SK-N-MC (cell line): ENCODE results near the gene MAPT.

Experiments
- DNase-seq: peaks from one replicate; pipeline ENCODE4 v3.0.0-alpha.2; 2011; ENCODE audit warnings: low read depth, low spot score
- H3K27ac ChIP-seq: fragments of 200-600 bp; sonication (generic); 2 replicates; pipeline ENCODE4 v1.5.1; 2016; ENCODE audit warnings: mixed run types
- H3K36me3 ChIP-seq: fragments of 200-600 bp; sonication (generic); 2 replicates; pipeline ENCODE4 v1.6.1; 2017; ENCODE audit warnings: antibody characterized with exemption, low read length, mixed read lengths; ENCODE audit not compliant: insufficient read depth
- H3K4me3 ChIP-seq: fragments of 200-600 bp; sonication (generic); 2 replicates; pipeline ENCODE4 v1.5.1; 2016
- H3K9ac ChIP-seq: fragments of 200-600 bp; sonication (generic); 2 replicates; pipeline ENCODE4 v1.8.0; 2017; ENCODE audit warnings: mixed run types, mixed read lengths; ENCODE audit not compliant: insufficient read length
- H3K9me3 ChIP-seq: fragments of 200-600 bp; sonication (generic); 2 replicates; pipeline ENCODE4 v1.6.1; 2017; ENCODE audit warnings: low read depth, mild to moderate bottlenecking, antibody characterized with exemption, low read length, moderate library complexity, mixed read lengths
- EZH2 ChIP-seq: fragments of 200-600 bp; sonication (generic); IDR thresholded peaks from one replicate; pipeline ENCODE4 v1.6.1; 2017; ENCODE audit warnings: antibody characterized with exemption
- FOXP2 ChIP-seq: optimal IDR thresholded peaks from 2 replicates; pipeline ENCODE3; 2011; ENCODE audit warnings: mild to moderate bottlenecking, moderate library complexity; ENCODE audit not compliant: insufficient read depth; ENCODE audit errors: extremely low read length, control extremely low read depth
- POLR2AphosphoS5 ChIP-seq: IDR thresholded peaks from 2 replicates; pipeline ENCODE4 v1.6.1; 2012; ENCODE audit warnings: mild to moderate bottlenecking, low read depth, low read length, borderline replicate concordance

MAPT gene

DNA sequence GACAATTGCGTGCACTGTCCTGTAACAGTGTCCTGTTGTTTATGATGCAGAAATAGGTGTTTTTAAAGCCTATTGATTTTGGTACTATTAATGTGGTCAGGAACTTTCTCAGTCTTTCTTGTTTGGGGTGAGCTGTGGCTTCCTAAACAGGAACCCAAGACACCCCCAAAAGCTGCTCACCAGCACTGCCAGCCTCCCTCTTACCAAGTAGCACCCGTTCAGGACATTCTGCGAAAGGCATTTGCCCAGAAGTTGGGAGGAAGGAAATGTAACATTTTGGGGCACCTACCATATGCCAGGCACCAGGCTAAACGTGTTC lies 83.1 kb downstream of the MAPT start:
- peaks cover 36% of the 10 kb centered on the region for H3K36me3 ChIP-seq
- no peak overlapping the region for H3K9ac ChIP-seq
- TF ChIP-seq FOXP2 (no peak), EZH2 (no peak), POLR2AphosphoS5 (no peak)
- H3K27ac ChIP-seq, result no peak overlapping the region
- DNase-seq, result no peak
- no peaks in the 10 kb centered on the region for H3K9me3 ChIP-seq
- no peak overlapping the region for H3K4me3 ChIP-seq

DNA sequence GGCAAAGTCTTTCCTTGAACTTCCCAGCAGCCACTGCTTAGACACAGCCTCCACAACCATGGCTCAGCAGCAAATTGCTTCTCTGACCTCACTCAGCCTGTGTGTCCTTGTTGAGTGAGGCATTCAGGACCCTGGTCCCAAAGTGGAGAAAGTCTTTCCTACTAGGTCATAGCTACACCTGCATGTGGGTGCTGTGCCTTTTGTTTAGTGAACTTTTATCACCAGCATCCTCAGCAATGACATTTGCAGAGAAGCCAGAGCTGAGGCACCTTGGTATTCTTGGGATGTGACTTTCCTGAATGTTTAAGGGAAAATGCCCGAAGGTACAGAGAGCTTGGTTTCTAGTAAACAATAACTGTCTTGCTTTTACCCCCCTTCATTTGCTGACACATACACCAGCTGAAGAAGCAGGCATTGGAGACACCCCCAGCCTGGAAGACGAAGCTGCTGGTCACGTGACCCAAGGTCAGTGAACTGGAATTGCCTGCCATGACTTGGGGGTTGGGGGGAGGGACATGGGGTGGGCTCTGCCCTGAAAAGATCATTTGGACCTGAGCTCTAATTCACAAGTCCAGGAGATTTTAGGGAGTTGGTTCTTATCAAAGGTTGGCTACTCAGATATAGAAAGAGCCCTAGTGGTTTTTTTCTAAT lies 83.7 kb downstream of the MAPT start:
- H3K27ac ChIP-seq, result no peak overlapping the region
- no peak overlapping the region for H3K9ac ChIP-seq
- no peak for TF ChIP-seq EZH2
- TF ChIP-seq FOXP2, result no peak
- TF ChIP-seq POLR2AphosphoS5, result no peak
- no peak overlapping the region for H3K4me3 ChIP-seq
- no peak for DNase-seq
- H3K36me3 ChIP-seq, result peaks cover 30% of the 10 kb centered on the region
- no peaks in the 10 kb centered on the region for H3K9me3 ChIP-seq

DNA sequence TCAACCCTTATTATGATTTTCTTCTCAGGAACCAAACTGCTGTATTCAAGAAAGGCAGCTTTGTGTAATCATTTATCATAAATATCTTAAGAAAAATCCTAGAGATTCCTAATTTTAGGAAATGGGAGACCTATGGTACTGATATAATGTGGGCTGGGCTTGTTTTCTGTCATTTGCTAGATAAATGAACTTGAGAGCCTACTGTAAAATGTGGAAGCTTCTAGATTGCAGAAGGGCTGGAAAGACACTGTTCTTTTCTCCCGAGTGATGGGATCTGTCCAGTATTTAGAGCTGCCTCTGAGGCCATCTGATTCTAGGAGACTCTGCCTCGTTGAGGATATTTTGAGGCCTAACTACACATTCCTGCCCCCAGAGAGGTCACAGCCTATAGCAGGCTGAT lies 84.8 kb downstream of the MAPT start:
- H3K9me3 ChIP-seq, result no peaks in the 10 kb centered on the region
- H3K27ac ChIP-seq, result no peak overlapping the region
- no peak overlapping the region for H3K4me3 ChIP-seq
- no peak for DNase-seq
- no peak overlapping the region for H3K9ac ChIP-seq
- TF ChIP-seq POLR2AphosphoS5 (no peak), EZH2 (no peak), FOXP2 (no peak)
- H3K36me3 ChIP-seq, result peaks cover 36% of the 10 kb centered on the region; the same call in 1 of the 2 replicates

DNA sequence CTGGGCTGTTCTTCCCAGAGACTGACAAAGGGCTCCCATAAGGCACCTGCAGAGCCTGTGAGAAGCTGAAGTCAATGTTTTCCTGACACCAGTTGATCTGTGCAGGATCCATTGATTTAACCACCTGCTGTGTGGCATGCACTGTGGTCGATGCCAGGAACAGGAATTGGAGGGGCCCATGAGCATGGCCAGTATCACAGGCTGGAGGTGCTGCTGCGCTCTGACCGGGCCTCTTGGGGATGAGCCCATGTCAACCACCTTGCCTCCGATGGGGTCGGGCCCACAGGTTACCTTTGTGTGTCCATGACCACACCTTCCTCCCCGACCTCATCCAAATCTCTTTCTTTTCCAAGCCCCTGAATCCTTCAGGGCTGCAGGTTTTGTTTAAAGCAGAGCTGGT lies 86.5 kb downstream of the MAPT start:
- H3K9me3 ChIP-seq, result no peaks in the 10 kb centered on the region
- H3K36me3 ChIP-seq, result peaks cover 37% of the 10 kb centered on the region; the same call in 1 of the 2 replicates
- H3K9ac ChIP-seq, result no peak overlapping the region
- H3K4me3 ChIP-seq, result no peak overlapping the region
- TF ChIP-seq EZH2 (no peak), POLR2AphosphoS5 (no peak), FOXP2 (no peak)
- H3K27ac ChIP-seq, result no peak overlapping the region
- no peak for DNase-seq

DNA sequence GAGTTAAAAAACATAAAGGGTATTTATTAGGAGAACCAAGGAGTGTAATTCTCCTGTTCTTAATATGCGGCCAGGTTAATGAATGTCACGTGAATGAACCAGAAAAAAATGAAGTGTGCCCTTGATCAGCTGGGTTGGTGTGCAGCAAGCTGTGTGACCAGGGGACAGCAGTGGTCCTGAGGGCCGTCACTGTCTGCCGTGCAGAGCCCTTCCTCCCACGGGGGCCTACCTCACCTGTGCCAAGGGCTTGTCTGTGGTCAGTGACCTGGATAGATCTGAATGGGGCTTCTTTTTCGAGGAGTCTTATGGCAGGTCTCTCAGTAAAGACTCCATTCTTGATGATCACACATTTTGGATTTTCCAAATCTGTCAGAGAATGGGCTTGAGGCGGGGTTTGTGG lies 87.0 kb downstream of the MAPT start:
- no peak overlapping the region for H3K27ac ChIP-seq
- DNase-seq, result no peak
- H3K36me3 ChIP-seq, result peaks cover 37% of the 10 kb centered on the region; the same call in 1 of the 2 replicates
- no peak for TF ChIP-seq FOXP2
- TF ChIP-seq POLR2AphosphoS5, result no peak
- TF ChIP-seq EZH2, result no peak
- no peak overlapping the region for H3K9ac ChIP-seq
- no peaks in the 10 kb centered on the region for H3K9me3 ChIP-seq
- no peak overlapping the region for H3K4me3 ChIP-seq

DNA sequence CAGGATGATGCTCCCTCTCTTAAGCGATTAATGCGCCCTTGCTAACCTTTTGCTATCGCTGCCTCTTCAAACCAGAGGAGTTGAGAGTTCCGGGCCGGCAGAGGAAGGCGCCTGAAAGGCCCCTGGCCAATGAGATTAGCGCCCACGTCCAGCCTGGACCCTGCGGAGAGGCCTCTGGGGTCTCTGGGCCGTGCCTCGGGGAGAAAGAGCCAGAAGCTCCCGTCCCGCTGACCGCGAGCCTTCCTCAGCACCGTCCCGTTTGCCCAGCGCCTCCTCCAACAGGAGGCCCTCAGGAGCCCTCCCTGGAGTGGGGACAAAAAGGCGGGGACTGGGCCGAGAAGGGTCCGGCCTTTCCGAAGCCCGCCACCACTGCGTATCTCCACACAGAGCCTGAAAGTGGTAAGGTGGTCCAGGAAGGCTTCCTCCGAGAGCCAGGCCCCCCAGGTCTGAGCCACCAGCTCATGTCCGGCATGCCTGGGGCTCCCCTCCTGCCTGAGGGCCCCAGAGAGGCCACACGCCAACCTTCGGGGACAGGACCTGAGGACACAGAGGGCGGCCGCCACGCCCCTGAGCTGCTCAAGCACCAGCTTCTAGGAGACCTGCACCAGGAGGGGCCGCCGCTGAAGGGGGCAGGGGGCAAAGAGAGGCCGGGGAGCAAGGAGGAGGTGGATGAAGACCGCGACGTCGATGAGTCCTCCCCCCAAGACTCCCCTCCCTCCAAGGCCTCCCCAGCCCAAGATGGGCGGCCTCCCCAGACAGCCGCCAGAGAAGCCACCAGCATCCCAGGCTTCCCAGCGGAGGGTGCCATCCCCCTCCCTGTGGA lies 88.6 kb downstream of the MAPT start:
- DNase-seq, result no peak
- TF ChIP-seq EZH2, result no peak
- no peak for TF ChIP-seq FOXP2
- no peak for TF ChIP-seq POLR2AphosphoS5
- Histone ChIP-seq H3K4me3 (no peak overlapping the region), H3K9ac (no peak overlapping the region), H3K36me3 (peaks cover 33% of the 10 kb centered on the region; the same call in 1 of the 2 replicates), H3K27ac (no peak overlapping the region), H3K9me3 (no peaks in the 10 kb centered on the region)

DNA sequence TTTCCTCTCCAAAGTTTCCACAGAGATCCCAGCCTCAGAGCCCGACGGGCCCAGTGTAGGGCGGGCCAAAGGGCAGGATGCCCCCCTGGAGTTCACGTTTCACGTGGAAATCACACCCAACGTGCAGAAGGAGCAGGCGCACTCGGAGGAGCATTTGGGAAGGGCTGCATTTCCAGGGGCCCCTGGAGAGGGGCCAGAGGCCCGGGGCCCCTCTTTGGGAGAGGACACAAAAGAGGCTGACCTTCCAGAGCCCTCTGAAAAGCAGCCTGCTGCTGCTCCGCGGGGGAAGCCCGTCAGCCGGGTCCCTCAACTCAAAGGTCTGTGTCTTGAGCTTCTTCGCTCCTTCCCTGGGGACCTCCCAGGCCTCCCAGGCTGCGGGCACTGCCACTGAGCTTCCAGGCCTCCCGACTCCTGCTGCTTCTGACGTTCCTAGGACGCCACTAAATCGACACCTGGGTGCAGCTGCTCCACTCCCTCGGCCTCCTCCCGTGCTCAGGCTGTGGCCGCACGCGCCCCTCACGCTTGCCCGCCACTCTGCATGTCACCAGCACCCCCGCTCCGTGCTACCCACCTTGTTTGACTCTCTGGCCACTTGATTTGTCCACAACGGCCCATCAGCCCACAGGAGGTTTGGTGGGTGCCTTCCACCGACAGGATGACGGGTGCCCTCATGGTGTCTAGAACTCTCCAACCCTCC lies 89.4 kb downstream of the MAPT start:
- H3K9me3 ChIP-seq, result no peaks in the 10 kb centered on the region
- peaks cover 32% of the 10 kb centered on the region; the same call in 1 of the 2 replicates for H3K36me3 ChIP-seq
- no peak overlapping the region for H3K27ac ChIP-seq
- no peak for TF ChIP-seq EZH2
- no peak for TF ChIP-seq POLR2AphosphoS5
- no peak for TF ChIP-seq FOXP2
- no peak for DNase-seq
- H3K4me3 ChIP-seq, result no peak overlapping the region
- no peak overlapping the region for H3K9ac ChIP-seq

DNA sequence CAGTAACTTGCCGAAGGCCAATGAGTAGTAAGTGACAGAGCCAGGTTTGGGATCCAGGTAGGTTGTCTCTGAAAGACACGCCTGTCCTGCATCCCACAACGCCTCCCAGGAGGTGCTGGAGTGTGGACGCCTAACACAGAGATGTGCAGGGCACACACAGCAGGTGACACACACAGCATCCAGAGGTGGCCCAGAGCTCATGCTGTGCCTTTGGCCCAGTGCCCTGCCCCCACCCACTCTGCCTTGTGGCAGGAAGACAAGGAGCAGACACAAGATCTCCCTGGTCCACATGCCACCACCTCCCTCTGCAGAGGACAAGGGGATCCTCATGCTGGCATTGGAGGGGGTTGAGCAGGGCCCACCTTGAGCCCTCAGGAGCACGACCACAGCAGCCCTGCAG lies 90.0 kb downstream of the MAPT start:
- H3K4me3 ChIP-seq, result no peak overlapping the region
- DNase-seq, result no peak
- H3K36me3 ChIP-seq, result peaks cover 34% of the 10 kb centered on the region; the same call in 1 of the 2 replicates
- no peak overlapping the region for H3K9ac ChIP-seq
- TF ChIP-seq EZH2 (no peak), POLR2AphosphoS5 (no peak), FOXP2 (no peak)
- no peaks in the 10 kb centered on the region for H3K9me3 ChIP-seq
- no peak overlapping the region for H3K27ac ChIP-seq
